HepG2 (cell line): Measurements from ENCODE around the gene IL17C. TPM values are rescaled to one million over a fixed set of nuclear protein-coding genes. Genes with fewer than 3 reads are reported as not detected.
A peak's percentile ranks its signal among the peaks of the same experiment; 100 is the strongest.

Experiments
- BCL6 ChIP-seq: IDR thresholded peaks from 2 replicates; pipeline ENCODE4 v1.6.1; 2016; ENCODE audit warnings: missing genetic modification reagents, missing compliant biosample characterization
- CAMTA2 ChIP-seq: sonication (generic); formaldehyde crosslinking; IDR thresholded peaks from 2 replicates; pipeline ENCODE4 v1.4.0; 2020; ENCODE audit warnings: mild to moderate bottlenecking, missing genetic modification reagents, borderline replicate concordance
- EHMT2 ChIP-seq: fragments of 200-600 bp; sonication (generic); IDR thresholded peaks from 2 replicates; pipeline ENCODE4 v1.7.0; 2017; ENCODE audit warnings: antibody characterized with exemption, low read depth, low read length, borderline replicate concordance
- EP300 ChIP-seq, 3 experiments: sonication (generic) in 1 of 3; formaldehyde crosslinking in 1 of 3; IDR thresholded peaks; 2 replicates each; pipeline versions ENCODE4 v1.5.1 to v1.6.1; 2011 to 2020; ENCODE audit warnings: low read depth in 2 of 3, low read length in 2 of 3, borderline replicate concordance in 1 of 3, improper control_type of control experiment in 1 of 3, mild to moderate bottlenecking in 1 of 3, missing genetic modification reagents in 1 of 3, moderate library complexity in 1 of 3
- HOXA3 ChIP-seq: sonication (generic); formaldehyde crosslinking; IDR thresholded peaks from 2 replicates; pipeline ENCODE4 v1.5.0; 2020; ENCODE audit warnings: missing genetic modification reagents
- JUNB ChIP-seq: sonication (generic); formaldehyde crosslinking; IDR thresholded peaks from 2 replicates; pipeline ENCODE4 v1.8.0; 2022; ENCODE audit warnings: missing genetic modification reagents, mild to moderate bottlenecking, borderline replicate concordance
- KDM4B ChIP-seq: sonication (generic); formaldehyde crosslinking; IDR thresholded peaks from 2 replicates; pipeline ENCODE4 v1.4.0; 2020; ENCODE audit warnings: missing genetic modification reagents
- KLF6 ChIP-seq: IDR thresholded peaks from 2 replicates; pipeline ENCODE4 v1.8.0; 2016; ENCODE audit warnings: missing biosample characterization, missing genetic modification reagents
- RBAK ChIP-seq: sonication (generic); formaldehyde crosslinking; IDR thresholded peaks from 2 replicates; pipeline ENCODE4 v1.5.1; 2020; ENCODE audit warnings: mild to moderate bottlenecking, missing genetic modification reagents
- SIN3A ChIP-seq: IDR thresholded peaks from 2 replicates; pipeline ENCODE4 v1.6.1; 2011; ENCODE audit warnings: low read depth, mild to moderate bottlenecking, control low read depth, low read length, borderline replicate concordance
- STAT5B ChIP-seq: sonication (generic); formaldehyde crosslinking; IDR thresholded peaks from 2 replicates; pipeline ENCODE4 v1.4.0; 2020; ENCODE audit warnings: missing genetic modification reagents
- ZFP37 ChIP-seq: sonication (generic); formaldehyde crosslinking; IDR thresholded peaks from 2 replicates; pipeline ENCODE4 v1.4.0; 2020; ENCODE audit warnings: missing genetic modification reagents, borderline replicate concordance
- ZKSCAN1 ChIP-seq: fragments of 150-350 bp; IDR thresholded peaks from 2 replicates; pipeline ENCODE4 v1.6.1; 2014; ENCODE audit warnings: low read length
- ZMYM3 ChIP-seq: sonication (generic); formaldehyde crosslinking; IDR thresholded peaks from 2 replicates; pipeline ENCODE4 v1.5.1; 2020; ENCODE audit warnings: mild to moderate bottlenecking, missing genetic modification reagents
- ZNF263 ChIP-seq: sonication (generic); formaldehyde crosslinking; IDR thresholded peaks from 2 replicates; pipeline ENCODE4 v1.4.0; 2020; ENCODE audit warnings: missing genetic modification reagents
- ZNF280D ChIP-seq: sonication (generic); formaldehyde crosslinking; IDR thresholded peaks from 2 replicates; pipeline ENCODE4 v1.5.1; 2020; ENCODE audit warnings: mild to moderate bottlenecking, missing genetic modification reagents
- ZNF746 ChIP-seq: sonication (generic); formaldehyde crosslinking; IDR thresholded peaks from 2 replicates; pipeline ENCODE4 v1.8.0; 2022; ENCODE audit warnings: mild to moderate bottlenecking, missing genetic modification reagents
- polyA plus RNA-seq, 8 experiments: library from polyadenylated mRNA; depleted of rRNA in 3 of 8; stranded (reverse) in 7 of 8; unstranded in 1 of 8; fragments of >200 nt; fragmentation: Illumina TruSeq in 4 of 8; extraction: Trizol in 4 of 8; gene quantifications; 2 replicates each; pipeline versions ENCODE4 v1.2.1 to v1.2.3, GENCODE V29; 2011 to 2016; ENCODE audit warnings: low read depth in 4 of 8, missing spikeins in 1 of 8, mixed read lengths in 1 of 8; ENCODE audit not compliant: insufficient read depth in 1 of 8
- total RNA-seq, 5 experiments: library from RNA; depleted of rRNA; stranded (reverse); fragments of >200 nt; fragmentation: Illumina TruSeq; extraction: Trizol; gene quantifications; 2 replicates each; pipeline ENCODE4 v1.2.3, GENCODE V29; 2016; ENCODE audit warnings: low read depth in 1 of 5
- TF ChIP-seq, protein P1 (sequence below): sonication (generic); formaldehyde crosslinking; conservative IDR thresholded peaks from 2 replicates; pipeline ENCODE4 v1.8.0; 2022; ENCODE audit warnings: low read depth, missing genetic modification reagents
- TF ChIP-seq, protein P2 (sequence below): sonication (generic); formaldehyde crosslinking; IDR thresholded peaks from 2 replicates; pipeline ENCODE4 v1.5.1; 2020; ENCODE audit warnings: missing genetic modification reagents, mild to moderate bottlenecking, borderline replicate concordance
- TF ChIP-seq, protein P3 (sequence below): sonication (generic); formaldehyde crosslinking; IDR thresholded peaks from 2 replicates; pipeline ENCODE4 v1.5.1; 2020; ENCODE audit warnings: missing genetic modification reagents, mild to moderate bottlenecking, borderline replicate concordance

IL17C gene
- total and polyA plus RNA-seq, 2 of the 13 experiments (the other 11 are each of a cell fraction or from before 2014, with no cell fraction given), result not detected

DNA sequence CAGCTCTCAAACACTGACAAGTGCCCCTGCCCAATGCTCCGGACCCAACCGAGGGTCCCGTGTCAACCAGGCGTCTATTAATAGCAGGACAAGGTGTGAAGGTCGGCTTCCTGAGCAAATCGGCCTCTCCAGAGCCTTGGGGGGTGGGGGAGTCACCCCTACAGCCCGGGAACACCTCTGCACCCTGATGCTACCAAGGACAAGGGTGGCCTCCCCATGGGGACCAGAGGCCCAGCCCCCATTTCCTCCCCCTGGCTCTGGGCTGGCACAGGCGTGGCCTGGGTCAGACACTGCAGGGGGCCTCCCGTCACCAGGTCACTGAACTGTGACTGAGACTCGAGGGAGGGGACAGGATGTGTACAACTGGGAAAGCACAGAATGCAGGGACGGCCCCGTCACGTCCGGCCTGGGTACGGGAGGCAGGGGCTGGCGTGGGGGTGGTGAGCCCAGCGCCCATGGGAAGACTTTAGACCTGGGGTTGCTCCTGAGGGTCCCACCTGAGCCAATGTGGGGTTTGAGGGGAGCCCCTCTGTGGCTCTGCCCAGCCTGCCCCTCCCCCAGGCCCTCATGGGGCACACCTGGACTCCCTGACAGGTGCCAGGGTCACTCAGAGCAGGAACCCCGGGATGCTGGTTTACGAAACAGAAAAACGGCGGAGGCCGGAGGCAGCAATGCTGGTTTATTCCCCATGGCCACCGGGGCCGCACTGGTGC lies 13.1 kb downstream of the IL17C start (continued):
- peak; percentile 80 for TF ChIP-seq BCL6
- TF ChIP-seq, protein P1, sequence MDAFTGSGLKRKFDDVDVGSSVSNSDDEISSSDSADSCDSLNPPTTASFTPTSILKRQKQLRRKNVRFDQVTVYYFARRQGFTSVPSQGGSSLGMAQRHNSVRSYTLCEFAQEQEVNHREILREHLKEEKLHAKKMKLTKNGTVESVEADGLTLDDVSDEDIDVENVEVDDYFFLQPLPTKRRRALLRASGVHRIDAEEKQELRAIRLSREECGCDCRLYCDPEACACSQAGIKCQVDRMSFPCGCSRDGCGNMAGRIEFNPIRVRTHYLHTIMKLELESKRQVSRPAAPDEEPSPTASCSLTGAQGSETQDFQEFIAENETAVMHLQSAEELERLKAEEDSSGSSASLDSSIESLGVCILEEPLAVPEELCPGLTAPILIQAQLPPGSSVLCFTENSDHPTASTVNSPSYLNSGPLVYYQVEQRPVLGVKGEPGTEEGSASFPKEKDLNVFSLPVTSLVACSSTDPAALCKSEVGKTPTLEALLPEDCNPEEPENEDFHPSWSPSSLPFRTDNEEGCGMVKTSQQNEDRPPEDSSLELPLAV (CRISPR knock-in tag), result no peak
- TF ChIP-seq ZMYM3, result no peak
- TF ChIP-seq ZNF746 (CRISPR knock-in tag), result peak; percentile 42
- TF ChIP-seq EHMT2, result no peak
- TF ChIP-seq, protein P2, sequence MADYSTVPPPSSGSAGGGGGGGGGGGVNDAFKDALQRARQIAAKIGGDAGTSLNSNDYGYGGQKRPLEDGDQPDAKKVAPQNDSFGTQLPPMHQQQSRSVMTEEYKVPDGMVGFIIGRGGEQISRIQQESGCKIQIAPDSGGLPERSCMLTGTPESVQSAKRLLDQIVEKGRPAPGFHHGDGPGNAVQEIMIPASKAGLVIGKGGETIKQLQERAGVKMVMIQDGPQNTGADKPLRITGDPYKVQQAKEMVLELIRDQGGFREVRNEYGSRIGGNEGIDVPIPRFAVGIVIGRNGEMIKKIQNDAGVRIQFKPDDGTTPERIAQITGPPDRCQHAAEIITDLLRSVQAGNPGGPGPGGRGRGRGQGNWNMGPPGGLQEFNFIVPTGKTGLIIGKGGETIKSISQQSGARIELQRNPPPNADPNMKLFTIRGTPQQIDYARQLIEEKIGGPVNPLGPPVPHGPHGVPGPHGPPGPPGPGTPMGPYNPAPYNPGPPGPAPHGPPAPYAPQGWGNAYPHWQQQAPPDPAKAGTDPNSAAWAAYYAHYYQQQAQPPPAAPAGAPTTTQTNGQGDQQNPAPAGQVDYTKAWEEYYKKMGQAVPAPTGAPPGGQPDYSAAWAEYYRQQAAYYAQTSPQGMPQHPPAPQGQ (CRISPR knock-in tag), result 0 out of 2 replicates have a peak, but pooled peaks have one; percentile 22
- peak; percentile 75 for TF ChIP-seq ZNF280D (CRISPR knock-in tag)
- TF ChIP-seq ZKSCAN1, result no peak
- no peak for TF ChIP-seq CAMTA2 (CRISPR knock-in tag)
- no peak for TF ChIP-seq ZFP37 (CRISPR knock-in tag)
- 0 out of 2 replicates have a peak, but pooled peaks have one; percentile 69 for TF ChIP-seq STAT5B
- no peak for TF ChIP-seq ZNF263 (CRISPR knock-in tag)
- TF ChIP-seq, protein P3, sequence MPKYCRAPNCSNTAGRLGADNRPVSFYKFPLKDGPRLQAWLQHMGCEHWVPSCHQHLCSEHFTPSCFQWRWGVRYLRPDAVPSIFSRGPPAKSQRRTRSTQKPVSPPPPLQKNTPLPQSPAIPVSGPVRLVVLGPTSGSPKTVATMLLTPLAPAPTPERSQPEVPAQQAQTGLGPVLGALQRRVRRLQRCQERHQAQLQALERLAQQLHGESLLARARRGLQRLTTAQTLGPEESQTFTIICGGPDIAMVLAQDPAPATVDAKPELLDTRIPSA (CRISPR knock-in tag), result no peak
- TF ChIP-seq EP300 (IDR thresholded peaks at IDR 0.05; ENCODE audit: low read depth in 2 of 2, low read length in 2 of 2), result peak; percentile 27 to 59; a peak in 2 of 4 replicates
- peak; percentile 75; the same call in 1 of the 2 replicates for TF ChIP-seq EP300 (CRISPR knock-in tag; IDR thresholded peaks at IDR 0.05; ENCODE audit: borderline replicate concordance)
- TF ChIP-seq JUNB (CRISPR knock-in tag), result no peak
- peak; percentile 32; the same call in 1 of the 2 replicates for TF ChIP-seq KLF6 (CRISPR knock-in tag)
- TF ChIP-seq RBAK (CRISPR knock-in tag), result no peak
- peak; percentile 82; the same call in 1 of the 2 replicates for TF ChIP-seq HOXA3
- peak; percentile 66 for TF ChIP-seq KDM4B (CRISPR knock-in tag)
- peak; percentile 77; the same call in 1 of the 2 replicates for TF ChIP-seq SIN3A
